HG03039 (cell line): ENCODE results near the gene ANKRD52.
A peak's percentile ranks its signal among the peaks of the same experiment; 100 is the strongest.
"Not testable (repeated sequence)": the region's sequence is repeated elsewhere in the genome, so short reads cannot be mapped to it uniquely, and the experiment has no call there.

ENCODE experiments used
- ATAC-seq: cut with Tn5 transposase; IDR thresholded peaks from one replicate; pipeline ENCODE4 v1.9.1; 2021; ENCODE audit warnings: mild to moderate bottlenecking, moderate library complexity; ENCODE audit not compliant: unreplicated experiment

Gene ANKRD52

GRCh38 chr12:56216461-56216860, 41.7 kb downstream of the ANKRD52 start:
- no peak for ATAC-seq

- no peak for ATAC-seq
These were observed 44.3 kb downstream of the ANKRD52 start for GRCh38 chr12:56213878-56214277.

DNA sequence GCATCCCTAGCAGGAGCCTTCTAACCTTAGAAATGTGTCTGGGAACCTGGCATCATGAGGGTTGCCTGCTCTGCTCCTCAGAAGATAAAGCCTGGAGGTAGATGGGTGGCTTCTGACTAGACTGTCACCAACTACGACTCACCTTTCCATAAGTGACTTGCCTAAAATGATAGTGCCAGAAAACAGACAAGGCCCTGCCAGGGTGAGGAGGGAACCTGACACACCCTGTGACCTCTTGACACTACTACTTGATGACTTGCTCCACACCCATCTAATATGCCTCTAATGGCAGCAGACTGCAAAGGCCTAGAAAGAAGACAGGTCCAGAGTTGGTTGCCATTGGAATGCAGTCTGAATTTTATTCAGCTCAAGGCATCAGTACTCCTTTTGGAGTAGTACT, 45.8 kb downstream of the ANKRD52 start:
- no peak for ATAC-seq

DNA sequence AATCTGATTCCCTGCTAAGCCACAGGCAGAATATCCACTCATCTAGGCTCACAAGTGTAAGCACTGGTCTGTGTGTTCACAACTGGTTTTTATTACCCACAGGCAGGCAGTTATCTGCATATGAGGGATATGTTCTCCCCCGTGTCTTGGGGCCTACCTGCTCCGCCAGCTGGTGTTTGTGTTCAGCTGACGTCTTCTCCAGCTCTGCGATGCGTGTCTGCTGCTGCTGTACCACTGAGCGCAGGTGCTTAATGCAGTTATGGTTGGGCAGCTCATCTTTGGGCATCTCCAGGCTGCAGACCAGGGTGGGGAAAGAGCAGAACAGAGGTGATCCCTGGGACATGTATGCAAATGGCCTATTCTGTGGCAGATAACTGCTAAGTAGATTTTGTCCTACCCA, 50.2 kb downstream of the ANKRD52 start:
- no peak for ATAC-seq

DNA sequence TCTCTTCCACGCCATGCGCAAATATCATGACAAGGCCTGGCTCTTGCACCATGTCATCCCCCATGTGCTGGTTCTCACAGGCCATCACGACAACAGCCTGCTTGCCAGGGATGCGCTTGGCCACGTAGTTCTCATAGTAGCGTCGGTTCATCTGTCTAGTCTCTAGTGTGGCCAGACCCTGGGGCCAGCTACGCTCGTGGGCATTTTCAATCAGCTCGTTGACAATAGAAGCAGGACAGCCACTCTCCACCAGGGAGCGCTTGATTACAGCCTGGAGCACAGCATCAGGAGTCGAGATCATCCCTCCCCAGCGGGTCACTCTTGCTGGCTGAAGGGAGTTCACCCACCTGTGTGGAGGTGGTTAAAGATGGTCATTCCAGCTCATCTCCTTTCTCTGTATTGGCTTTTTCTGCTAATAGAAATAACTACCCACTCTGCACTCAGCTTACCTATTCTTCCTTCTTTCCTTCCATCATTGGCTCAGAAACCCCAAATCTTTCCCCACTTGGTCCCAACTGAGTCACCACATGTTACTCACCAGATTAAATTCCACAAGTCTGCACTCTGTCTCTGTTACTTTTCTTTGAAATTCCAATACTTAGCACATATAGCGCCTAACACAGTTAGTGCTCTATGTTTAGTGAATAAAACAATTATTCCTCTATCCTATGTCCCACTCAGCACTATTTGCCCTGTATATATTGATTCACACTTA, 51.6 kb downstream of the ANKRD52 start:
- no peak for ATAC-seq

GRCh38 chr12:56205445-56205844, 52.7 kb downstream of the ANKRD52 start:
- ATAC-seq, result no peak

GRCh38 chr12:56204275-56204674, 53.9 kb downstream of the ANKRD52 start:
- ATAC-seq, result no peak

DNA sequence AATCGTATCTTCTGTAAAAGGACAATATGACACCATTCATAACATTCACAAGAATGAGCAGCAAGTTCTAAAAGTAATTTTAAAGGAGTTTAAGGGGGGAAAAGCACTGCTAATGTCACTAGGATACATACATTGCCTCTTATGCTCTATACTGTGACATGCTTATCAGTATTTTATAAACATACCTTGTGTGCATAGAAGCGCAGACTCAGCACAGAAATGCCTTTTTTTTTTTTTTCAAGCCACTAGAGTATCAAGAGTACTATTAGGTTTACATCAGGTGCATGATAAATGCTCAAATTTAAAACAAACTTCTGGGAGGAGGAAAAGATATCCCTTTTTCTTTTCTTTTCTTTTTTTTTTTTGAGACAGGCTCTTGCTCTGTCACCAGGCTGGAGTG, 55.3 kb downstream of the ANKRD52 start:
- ATAC-seq, result no peak

GRCh38 chr12:56202366-56202765, 55.8 kb downstream of the ANKRD52 start:
- ATAC-seq, result no peak

DNA sequence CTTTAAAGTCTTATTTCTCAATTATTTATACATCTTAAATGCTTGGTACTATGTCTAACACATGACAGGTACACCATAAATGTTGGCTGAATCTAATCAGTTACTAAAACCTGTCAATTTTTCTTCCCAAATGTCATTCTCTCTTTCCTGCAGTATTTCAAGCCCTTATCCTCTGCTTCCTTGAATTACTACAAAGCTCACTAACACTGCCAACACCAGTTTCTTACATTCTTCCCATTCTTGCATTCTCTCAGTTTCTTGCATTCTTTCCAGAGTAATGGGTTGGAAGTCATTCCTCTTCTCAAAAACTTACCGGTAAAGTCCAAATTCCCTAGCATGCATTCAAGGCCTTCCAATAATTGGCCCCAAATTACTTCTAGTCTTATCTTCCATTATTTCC, 59.3 kb downstream of the ANKRD52 start:
- ATAC-seq, result no peak

DNA sequence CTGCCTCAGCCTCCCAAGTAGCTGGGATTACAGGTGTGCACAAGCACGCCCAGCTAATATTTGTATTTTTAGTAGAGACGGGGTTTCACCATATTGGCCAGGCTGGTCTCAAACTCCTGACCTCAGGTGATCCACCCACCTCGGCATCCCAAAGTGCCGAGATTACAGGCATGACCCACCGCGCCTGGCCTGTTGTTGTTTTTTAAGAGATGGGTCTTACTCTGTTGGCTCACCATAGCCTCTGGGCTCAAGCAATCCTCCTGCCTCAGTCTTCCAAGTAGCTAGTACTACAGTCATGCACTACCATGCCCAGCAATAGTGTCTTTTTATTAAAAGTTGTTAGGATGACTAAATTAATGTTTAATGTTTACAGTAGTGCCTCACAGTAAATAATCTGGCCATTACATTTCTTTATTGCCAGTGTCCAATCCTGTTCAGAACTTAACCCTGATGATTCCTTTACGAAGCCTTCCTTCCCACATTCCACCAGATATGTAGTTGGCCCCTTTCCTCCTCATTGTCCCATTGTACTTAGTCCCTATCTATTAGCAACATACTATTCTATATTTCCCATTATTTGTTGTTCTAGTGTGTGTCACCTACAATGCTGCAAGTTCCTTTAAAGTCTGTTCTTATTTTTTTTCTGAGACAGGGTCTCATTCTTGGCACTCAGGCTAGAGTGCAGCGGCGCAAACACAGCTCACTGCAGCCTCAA, 60.1 kb downstream of the ANKRD52 start:
- no peak for ATAC-seq

- ATAC-seq, result not testable (repeated sequence)
These were observed 61.2 kb downstream of the ANKRD52 start for GRCh38 chr12:56196818-56197550.

- ATAC-seq, result no peak
These were observed 65.1 kb downstream of the ANKRD52 start for GRCh38 chr12:56193025-56193578.

- ATAC-seq, result no peak
These were observed 65.6 kb downstream of the ANKRD52 start for GRCh38 chr12:56192582-56192981.

DNA sequence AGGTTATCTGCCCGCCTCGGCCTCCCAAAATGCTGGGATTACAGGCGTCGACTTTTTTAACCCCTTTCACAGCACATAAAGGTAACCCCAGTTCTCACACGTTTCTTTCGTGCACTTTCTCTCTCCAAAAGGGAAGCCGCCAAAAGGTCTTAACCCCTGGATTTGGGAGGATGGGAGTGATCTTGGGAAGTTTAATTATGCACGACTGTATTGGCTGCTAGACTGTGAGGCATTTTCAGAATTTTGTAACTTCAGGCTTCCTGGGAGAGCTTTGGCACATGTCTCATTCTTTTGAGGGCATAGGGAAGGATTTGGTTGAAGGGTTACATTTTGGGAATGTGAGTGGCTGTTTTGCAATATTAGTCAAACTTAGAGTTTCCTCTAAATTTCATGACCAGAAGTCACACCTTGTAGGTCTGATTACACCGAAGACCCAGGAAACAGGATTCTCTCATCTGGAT, 67.5 kb downstream of the ANKRD52 start:
- no peak for ATAC-seq

GRCh38 chr12:56189918-56190694, 68.1 kb downstream of the ANKRD52 start:
- ATAC-seq, result peak; percentile 34

GRCh38 chr12:56189099-56189917, 68.9 kb downstream of the ANKRD52 start, which contains the start of gene SMARCC2:
TSS of gene SMARCC2 (minus strand) at chr12:56189483. CDS start at chr12:56189461, 22 bp downstream.
- ATAC-seq, result peak; percentile 68

- no peak for ATAC-seq
These were observed 69.4 kb downstream of the ANKRD52 start for GRCh38 chr12:56188778-56189098.

- ATAC-seq, result no peak
These were observed 69.9 kb downstream of the ANKRD52 start for GRCh38 chr12:56188131-56188777.
